ENCODE results near the gene KNCN.

DNA sequence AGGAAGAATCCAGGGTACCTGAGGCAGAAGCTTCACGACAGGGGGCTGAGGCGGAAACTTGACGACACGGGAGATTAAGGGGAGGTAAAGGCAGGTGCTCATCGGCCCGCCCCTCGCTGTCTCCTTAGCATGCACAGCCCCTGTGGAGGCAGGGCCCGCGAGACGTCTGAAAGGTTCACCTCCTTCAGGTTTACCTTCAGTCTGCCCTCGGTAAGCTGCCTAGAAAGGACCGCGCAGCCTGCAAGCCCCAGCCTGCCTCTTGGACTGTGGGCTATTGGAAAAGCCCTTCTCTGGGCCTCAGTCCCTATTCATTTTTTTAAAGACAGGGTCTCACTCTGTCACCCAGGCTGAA, 28.5 kb downstream of the KNCN start:
- TF ChIP-seq, protein P1, sequence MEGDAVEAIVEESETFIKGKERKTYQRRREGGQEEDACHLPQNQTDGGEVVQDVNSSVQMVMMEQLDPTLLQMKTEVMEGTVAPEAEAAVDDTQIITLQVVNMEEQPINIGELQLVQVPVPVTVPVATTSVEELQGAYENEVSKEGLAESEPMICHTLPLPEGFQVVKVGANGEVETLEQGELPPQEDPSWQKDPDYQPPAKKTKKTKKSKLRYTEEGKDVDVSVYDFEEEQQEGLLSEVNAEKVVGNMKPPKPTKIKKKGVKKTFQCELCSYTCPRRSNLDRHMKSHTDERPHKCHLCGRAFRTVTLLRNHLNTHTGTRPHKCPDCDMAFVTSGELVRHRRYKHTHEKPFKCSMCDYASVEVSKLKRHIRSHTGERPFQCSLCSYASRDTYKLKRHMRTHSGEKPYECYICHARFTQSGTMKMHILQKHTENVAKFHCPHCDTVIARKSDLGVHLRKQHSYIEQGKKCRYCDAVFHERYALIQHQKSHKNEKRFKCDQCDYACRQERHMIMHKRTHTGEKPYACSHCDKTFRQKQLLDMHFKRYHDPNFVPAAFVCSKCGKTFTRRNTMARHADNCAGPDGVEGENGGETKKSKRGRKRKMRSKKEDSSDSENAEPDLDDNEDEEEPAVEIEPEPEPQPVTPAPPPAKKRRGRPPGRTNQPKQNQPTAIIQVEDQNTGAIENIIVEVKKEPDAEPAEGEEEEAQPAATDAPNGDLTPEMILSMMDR (conservative IDR thresholded peaks at IDR 0.05; ENCODE audit: low read depth in 2 of 2), result no peak
- TF ChIP-seq EZH2 (IDR thresholded peaks at IDR 0.05; ENCODE audit: low read depth, unreplicated experiment) (no peak), CREB1 (CRISPR knock-in tag; IDR thresholded peaks at IDR 0.05; ENCODE audit: low read depth) (no peak)
- TF ChIP-seq, protein P2, sequence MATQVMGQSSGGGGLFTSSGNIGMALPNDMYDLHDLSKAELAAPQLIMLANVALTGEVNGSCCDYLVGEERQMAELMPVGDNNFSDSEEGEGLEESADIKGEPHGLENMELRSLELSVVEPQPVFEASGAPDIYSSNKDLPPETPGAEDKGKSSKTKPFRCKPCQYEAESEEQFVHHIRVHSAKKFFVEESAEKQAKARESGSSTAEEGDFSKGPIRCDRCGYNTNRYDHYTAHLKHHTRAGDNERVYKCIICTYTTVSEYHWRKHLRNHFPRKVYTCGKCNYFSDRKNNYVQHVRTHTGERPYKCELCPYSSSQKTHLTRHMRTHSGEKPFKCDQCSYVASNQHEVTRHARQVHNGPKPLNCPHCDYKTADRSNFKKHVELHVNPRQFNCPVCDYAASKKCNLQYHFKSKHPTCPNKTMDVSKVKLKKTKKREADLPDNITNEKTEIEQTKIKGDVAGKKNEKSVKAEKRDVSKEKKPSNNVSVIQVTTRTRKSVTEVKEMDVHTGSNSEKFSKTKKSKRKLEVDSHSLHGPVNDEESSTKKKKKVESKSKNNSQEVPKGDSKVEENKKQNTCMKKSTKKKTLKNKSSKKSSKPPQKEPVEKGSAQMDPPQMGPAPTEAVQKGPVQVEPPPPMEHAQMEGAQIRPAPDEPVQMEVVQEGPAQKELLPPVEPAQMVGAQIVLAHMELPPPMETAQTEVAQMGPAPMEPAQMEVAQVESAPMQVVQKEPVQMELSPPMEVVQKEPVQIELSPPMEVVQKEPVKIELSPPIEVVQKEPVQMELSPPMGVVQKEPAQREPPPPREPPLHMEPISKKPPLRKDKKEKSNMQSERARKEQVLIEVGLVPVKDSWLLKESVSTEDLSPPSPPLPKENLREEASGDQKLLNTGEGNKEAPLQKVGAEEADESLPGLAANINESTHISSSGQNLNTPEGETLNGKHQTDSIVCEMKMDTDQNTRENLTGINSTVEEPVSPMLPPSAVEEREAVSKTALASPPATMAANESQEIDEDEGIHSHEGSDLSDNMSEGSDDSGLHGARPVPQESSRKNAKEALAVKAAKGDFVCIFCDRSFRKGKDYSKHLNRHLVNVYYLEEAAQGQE (IDR thresholded peaks at IDR 0.05; ENCODE audit: unreplicated experiment), result no peak
